Neural progenitor cell (in vitro differentiated cells): ENCODE results near the gene ARHGAP5.

Source experiments
- CTCF ChIP-seq: fragments of 200-600 bp; sonication (generic); IDR thresholded peaks from 2 replicates; pipeline ENCODE4 v1.5.1; 2017; ENCODE audit warnings: antibody characterized with exemption, mild to moderate bottlenecking
- EZH2phosphoT487 ChIP-seq: fragments of 200-600 bp; sonication (generic); IDR thresholded peaks from 2 replicates; pipeline ENCODE4 v1.6.1; 2017; ENCODE audit warnings: antibody characterized with exemption

- TF ChIP-seq CTCF = no peak
- TF ChIP-seq EZH2phosphoT487 = no peak
Observed at GRCh38 chr14:32171469-32171868, 94.4 kb downstream of the ARHGAP5 start.
